ENCODE results near the gene MACF1.
"Not testable (repeated sequence)": the region's sequence is repeated elsewhere in the genome, so short reads cannot be mapped to it uniquely, and the experiment has no call there.

MACF1 gene

GRCh38 chr1:39494671-39495410 lies 290.3 kb downstream of the MACF1 start:
- H3K4me1 Mint-ChIP-seq = peaks cover 3 to 26% of the 10 kb centered on the region in 2 donors
- no peaks in the 10 kb centered on the region for H3K36me3 Mint-ChIP-seq
- peak overlapping the region; percentile 69 for H3K27ac Mint-ChIP-seq
- H3K27me3 Mint-ChIP-seq = peaks cover 29 to 40% of the 10 kb centered on the region in 2 donors
- no peak overlapping the region for H3K4me3 Mint-ChIP-seq
- ATAC-seq (replicated peaks) (no peak), DNase-seq (no peak)
- no peaks in the 10 kb centered on the region for H3K9me3 Mint-ChIP-seq

GRCh38 chr1:39496520-39496919 lies 292.0 kb downstream of the MACF1 start:
- Mint-ChIP-seq H3K4me1 (peaks cover 0 to 20% of the 10 kb centered on the region in 2 donors), H3K27me3 (peaks cover 28 to 40% of the 10 kb centered on the region in 2 donors)
- DNase-seq; H3K9me3 Mint-ChIP-seq; H3K36me3 Mint-ChIP-seq; H3K4me3 Mint-ChIP-seq; H3K27ac Mint-ChIP-seq; ATAC-seq (replicated peaks): not testable (repeated sequence)

- no peak overlapping the region for H3K27ac Mint-ChIP-seq
- peaks cover 28 to 34% of the 10 kb centered on the region in 2 donors for H3K27me3 Mint-ChIP-seq
- no peaks in the 10 kb centered on the region for H3K36me3 Mint-ChIP-seq
These were observed 293.1 kb downstream of the MACF1 start for GRCh38 chr1:39497585-39497984.

GRCh38 chr1:39498096-39498710 lies 293.7 kb downstream of the MACF1 start:
- H3K9me3 Mint-ChIP-seq; ATAC-seq (replicated peaks); H3K27ac Mint-ChIP-seq; H3K4me3 Mint-ChIP-seq; H3K4me1 Mint-ChIP-seq; DNase-seq; H3K36me3 Mint-ChIP-seq: not testable (repeated sequence)
- H3K27me3 Mint-ChIP-seq = peaks cover 22 to 28% of the 10 kb centered on the region in 2 donors

More at GRCh38 chr1:39497585-39497984, 293.1 kb downstream of the MACF1 start:
- ATAC-seq (replicated peaks) (no peak), DNase-seq (no peak)
- Mint-ChIP-seq H3K4me1 (peaks cover 0 to 15% of the 10 kb centered on the region in 2 donors), H3K4me3 (no peak overlapping the region), H3K9me3 (no peaks in the 10 kb centered on the region)

- H3K36me3 Mint-ChIP-seq; H3K27ac Mint-ChIP-seq; ATAC-seq (replicated peaks); H3K4me3 Mint-ChIP-seq; H3K4me1 Mint-ChIP-seq; H3K9me3 Mint-ChIP-seq; DNase-seq: not testable (repeated sequence)
- H3K27me3 Mint-ChIP-seq = peaks cover 17 to 21% of the 10 kb centered on the region in 2 donors
These were observed 294.3 kb downstream of the MACF1 start for GRCh38 chr1:39498821-39499220.

GRCh38 chr1:39499668-39500067 lies 295.2 kb downstream of the MACF1 start:
- H3K27me3 Mint-ChIP-seq = peaks cover 9 to 13% of the 10 kb centered on the region in 2 donors
- DNase-seq (no peak), ATAC-seq (replicated peaks) (no peak)
- H3K4me3 Mint-ChIP-seq = no peak overlapping the region
- H3K27ac Mint-ChIP-seq = no peak overlapping the region
- no peaks in the 10 kb centered on the region for H3K9me3 Mint-ChIP-seq
- no peaks in the 10 kb centered on the region for H3K36me3 Mint-ChIP-seq
- no peaks in the 10 kb centered on the region for H3K4me1 Mint-ChIP-seq

GRCh38 chr1:39500862-39501389 lies 296.4 kb downstream of the MACF1 start:
- Mint-ChIP-seq H3K27ac (no peak overlapping the region), H3K4me3 (no peak overlapping the region), H3K9me3 (no peaks in the 10 kb centered on the region), H3K36me3 (no peaks in the 10 kb centered on the region), H3K27me3 (peaks cover 9 to 11% of the 10 kb centered on the region in 2 donors), H3K4me1 (no peaks in the 10 kb centered on the region)
- no peak for ATAC-seq (replicated peaks)
- no peak for DNase-seq

GRCh38 chr1:39501666-39502065 lies 297.2 kb downstream of the MACF1 start:
- no peaks in the 10 kb centered on the region for H3K9me3 Mint-ChIP-seq
- DNase-seq = no peak
- ATAC-seq (replicated peaks) = no peak

GRCh38 chr1:39504436-39504835 lies 299.9 kb downstream of the MACF1 start:
- H3K9me3 Mint-ChIP-seq; H3K27ac Mint-ChIP-seq; ATAC-seq (replicated peaks); H3K27me3 Mint-ChIP-seq; H3K36me3 Mint-ChIP-seq; H3K4me3 Mint-ChIP-seq; DNase-seq: not testable (repeated sequence)
- peaks cover 6 to 15% of the 10 kb centered on the region in 2 donors for H3K4me1 Mint-ChIP-seq

More at GRCh38 chr1:39501666-39502065, 297.2 kb downstream of the MACF1 start:
- no peak overlapping the region for H3K4me3 Mint-ChIP-seq
- no peaks in the 10 kb centered on the region for H3K36me3 Mint-ChIP-seq
- H3K27me3 Mint-ChIP-seq = peaks cover 7 to 9% of the 10 kb centered on the region in 2 donors
- no peaks in the 10 kb centered on the region for H3K4me1 Mint-ChIP-seq
- H3K27ac Mint-ChIP-seq = peak overlapping the region; percentile 42

GRCh38 chr1:39505289-39505688 lies 300.8 kb downstream of the MACF1 start:
- no peak overlapping the region for H3K27ac Mint-ChIP-seq
- peaks cover under 1 to 10% of the 10 kb centered on the region in 2 donors for H3K27me3 Mint-ChIP-seq
- peaks cover 9 to 17% of the 10 kb centered on the region in 2 donors for H3K4me1 Mint-ChIP-seq
- DNase-seq (no peak), ATAC-seq (replicated peaks) (no peak)
- H3K4me3 Mint-ChIP-seq = no peak overlapping the region
- no peaks in the 10 kb centered on the region for H3K9me3 Mint-ChIP-seq
- H3K36me3 Mint-ChIP-seq = no peaks in the 10 kb centered on the region

- ATAC-seq (replicated peaks) = no peak
- no peak overlapping the region for H3K27ac Mint-ChIP-seq
- peaks cover 0 to 10% of the 10 kb centered on the region in 2 donors for H3K27me3 Mint-ChIP-seq
- no peaks in the 10 kb centered on the region for H3K9me3 Mint-ChIP-seq
- no peak for DNase-seq
- no peaks in the 10 kb centered on the region for H3K36me3 Mint-ChIP-seq
- peaks cover 9 to 21% of the 10 kb centered on the region in 2 donors for H3K4me1 Mint-ChIP-seq
- no peak overlapping the region for H3K4me3 Mint-ChIP-seq
These were observed 302.9 kb downstream of the MACF1 start for GRCh38 chr1:39507230-39507928.

- no peak for DNase-seq
- Mint-ChIP-seq H3K4me1 (peaks cover 9 to 21% of the 10 kb centered on the region in 2 donors), H3K4me3 (no peak overlapping the region)
These were observed 303.8 kb downstream of the MACF1 start for GRCh38 chr1:39508266-39508665.

GRCh38 chr1:39508857-39509305 lies 304.4 kb downstream of the MACF1 start:
- H3K4me3 Mint-ChIP-seq = peak overlapping the region; percentile 23 to 44

More at GRCh38 chr1:39508266-39508665, 303.8 kb downstream of the MACF1 start:
- no peak overlapping the region for H3K27ac Mint-ChIP-seq
- H3K9me3 Mint-ChIP-seq = no peaks in the 10 kb centered on the region
- H3K36me3 Mint-ChIP-seq = no peaks in the 10 kb centered on the region
- ATAC-seq (replicated peaks) = no peak
- H3K27me3 Mint-ChIP-seq = peaks cover 0 to 10% of the 10 kb centered on the region in 2 donors

GRCh38 chr1:39509360-39510009 lies 305.0 kb downstream of the MACF1 start:
- Mint-ChIP-seq H3K27ac (peak overlapping the region; percentile 95), H3K4me1 (peaks cover 9 to 21% of the 10 kb centered on the region in 2 donors), H3K27me3 (peaks cover 0 to 10% of the 10 kb centered on the region in 2 donors), H3K9me3 (no peaks in the 10 kb centered on the region), H3K36me3 (no peaks in the 10 kb centered on the region), H3K4me3 (peak overlapping the region; percentile 44 to 78)
- ATAC-seq (replicated peaks) (peak; percentile 49 to 53), DNase-seq (peak; percentile 27)

More at GRCh38 chr1:39508857-39509305, 304.4 kb downstream of the MACF1 start:
- Mint-ChIP-seq H3K4me1 (peaks cover 9 to 21% of the 10 kb centered on the region in 2 donors), H3K27me3 (peaks cover 0 to 10% of the 10 kb centered on the region in 2 donors), H3K27ac (peak overlapping the region; percentile 95), H3K36me3 (no peaks in the 10 kb centered on the region), H3K9me3 (no peaks in the 10 kb centered on the region)
- ATAC-seq (replicated peaks) (peak; percentile 39 to 45), DNase-seq (no peak)

Data from stimulated activated naive B cell treated with anti-CD40 and anti-IgM and Interleukin-4, amounts not matched to agents 10 μg/mL and 1 μg/mL and 100 μg/mL, for 72 hours (primary cell).